Limb (tissue), 2 donors: ENCODE results near the gene ABHD6.
"Not testable (repeated sequence)": the region's sequence is repeated elsewhere in the genome, so short reads cannot be mapped to it uniquely, and the experiment has no call there.

ENCODE experiments used
- DNase-seq, 2 donors: peaks; one replicate each; pipeline ENCODE4 v3.0.0-alpha.2; 2016; ENCODE audit errors: extremely low spot score in 2 of 2

ABHD6 gene

DNA sequence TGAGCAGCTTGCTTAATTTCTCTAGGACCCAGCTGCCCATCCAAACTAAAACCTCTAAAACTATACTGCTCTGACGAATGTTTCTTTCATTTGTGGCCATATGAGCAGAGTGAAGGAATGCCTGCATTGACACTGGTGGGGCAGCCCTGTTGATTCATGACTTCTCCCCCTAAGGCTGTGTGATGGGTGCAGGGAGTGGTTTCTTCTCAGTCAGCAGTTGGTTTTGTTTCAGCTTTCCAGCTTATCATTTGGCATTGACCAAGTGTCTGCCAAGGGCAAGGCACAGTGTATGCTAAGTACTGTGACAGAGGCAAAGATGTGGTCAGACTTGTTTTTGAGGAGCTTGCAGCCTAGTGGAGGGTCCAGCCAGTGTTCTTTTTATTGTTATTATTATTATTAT is 4.7 kb downstream of the ABHD6 start:
- DNase-seq, result no peak

DNA sequence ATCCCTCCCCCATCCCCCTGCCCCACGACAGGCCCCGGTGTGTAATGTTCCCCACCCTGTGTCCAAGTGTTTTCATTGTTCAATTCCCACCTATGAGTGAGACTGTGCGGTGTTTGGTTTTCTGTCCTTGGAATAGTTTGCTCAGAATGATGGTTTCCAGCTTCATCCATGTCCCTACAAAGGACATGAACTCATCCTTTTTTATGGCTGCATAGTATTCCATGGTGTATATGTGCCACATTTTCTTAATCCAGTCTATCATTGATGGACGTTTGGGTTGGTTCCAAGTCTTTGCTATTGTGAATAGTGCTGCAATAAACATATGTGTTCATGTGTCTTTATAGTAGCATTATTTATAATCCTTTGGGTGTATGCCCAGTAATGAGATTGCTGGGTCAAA is 5.3 kb downstream of the ABHD6 start:
- not testable (repeated sequence) for DNase-seq

- no peak for DNase-seq
These were observed 6.5 kb downstream of the ABHD6 start for GRCh38 chr3:58243976-58244585.

DNA sequence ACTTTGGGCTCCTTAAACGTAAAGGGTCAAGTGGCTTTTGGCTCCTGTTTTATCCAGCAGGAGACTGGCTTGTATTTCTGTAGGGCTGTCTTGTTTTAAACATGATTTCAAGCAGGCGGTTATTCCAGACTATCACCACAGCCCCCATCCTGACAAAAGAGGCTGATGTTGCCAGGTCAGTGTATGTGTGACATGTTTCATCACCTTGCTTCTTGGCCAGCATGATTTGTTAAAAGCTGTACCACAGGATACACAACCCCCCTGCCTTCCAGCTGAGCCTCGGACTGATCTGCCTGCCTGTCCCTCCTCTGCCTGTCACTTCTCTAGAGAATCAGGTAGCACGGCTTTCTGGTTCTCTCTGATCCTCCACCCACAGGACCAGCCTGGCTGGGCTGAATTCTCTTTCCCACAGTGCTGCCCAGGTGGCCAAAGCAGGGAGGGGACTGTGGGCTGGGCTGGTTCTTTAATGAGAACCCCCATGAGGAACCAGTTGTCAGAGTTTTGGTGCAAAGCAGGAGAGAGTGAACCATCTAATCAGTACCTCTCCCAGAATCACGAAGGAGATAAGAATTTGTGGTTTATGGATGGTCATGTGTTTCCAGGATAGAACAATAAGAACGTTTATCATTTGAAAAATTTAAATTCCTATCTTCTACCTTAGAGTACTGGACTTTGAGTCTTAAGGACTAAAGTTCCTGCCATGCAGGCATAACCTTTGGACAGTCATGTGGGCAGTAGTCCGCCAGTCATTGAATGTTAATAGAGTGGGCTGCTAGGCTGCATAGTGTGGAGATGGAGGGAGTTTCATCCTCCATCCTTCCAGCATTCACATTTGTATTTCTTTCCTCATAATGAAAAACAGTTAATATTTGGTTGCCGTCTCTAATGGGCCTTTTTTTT is 8.8 kb downstream of the ABHD6 start:
- no peak for DNase-seq

- no peak for DNase-seq
These were observed 11.9 kb downstream of the ABHD6 start for GRCh38 chr3:58249358-58250092.

DNA sequence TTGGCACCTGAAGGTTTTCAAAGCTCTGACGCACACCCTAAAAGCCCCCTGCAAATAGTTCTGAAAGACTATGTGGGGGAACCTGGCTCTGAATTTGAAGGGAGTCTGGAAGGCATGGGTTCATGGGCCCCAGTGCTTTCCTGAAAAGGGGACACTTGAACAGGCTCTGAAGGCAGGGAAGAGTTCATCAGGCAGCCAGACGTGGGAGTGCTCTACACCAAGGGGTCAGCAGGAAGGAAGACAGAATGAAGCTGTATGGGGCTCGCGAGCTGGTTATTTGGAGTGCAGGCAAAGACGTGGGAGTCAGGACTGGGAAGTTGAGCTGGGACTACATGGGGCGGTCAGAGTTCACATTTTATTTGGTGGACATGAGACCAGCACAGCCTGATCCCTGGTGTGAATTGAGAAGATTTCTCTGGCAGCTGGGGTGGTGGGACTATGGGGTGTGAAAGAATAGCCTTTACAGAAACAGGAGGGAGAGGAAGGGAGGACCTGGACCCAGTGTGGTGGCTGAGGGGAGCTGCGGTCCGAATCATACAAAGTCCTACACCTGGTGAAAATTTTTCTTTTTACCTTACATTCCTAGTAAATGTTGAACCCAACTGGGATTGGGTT is 12.6 kb downstream of the ABHD6 start:
- no peak for DNase-seq

DNA sequence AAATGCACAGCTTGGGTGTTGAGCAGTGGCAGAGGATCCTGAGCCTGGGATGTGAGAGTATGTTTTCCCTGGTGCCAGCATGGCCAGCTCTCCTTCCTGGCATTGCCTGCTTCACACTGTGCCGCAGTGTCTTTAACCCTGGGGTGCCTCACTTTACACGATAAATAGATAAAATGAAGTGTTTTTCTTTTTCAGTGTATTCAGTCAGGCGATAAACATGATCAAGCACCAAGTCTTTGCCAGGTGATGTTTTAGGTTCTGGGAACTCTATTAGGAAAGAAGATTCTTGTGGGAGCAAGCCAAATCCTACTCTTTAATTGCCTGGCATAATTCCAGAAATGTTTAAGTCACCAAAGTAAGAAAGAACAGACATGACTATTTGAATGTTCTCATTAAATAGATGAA is 14.0 kb downstream of the ABHD6 start:
- DNase-seq, result no peak

DNA sequence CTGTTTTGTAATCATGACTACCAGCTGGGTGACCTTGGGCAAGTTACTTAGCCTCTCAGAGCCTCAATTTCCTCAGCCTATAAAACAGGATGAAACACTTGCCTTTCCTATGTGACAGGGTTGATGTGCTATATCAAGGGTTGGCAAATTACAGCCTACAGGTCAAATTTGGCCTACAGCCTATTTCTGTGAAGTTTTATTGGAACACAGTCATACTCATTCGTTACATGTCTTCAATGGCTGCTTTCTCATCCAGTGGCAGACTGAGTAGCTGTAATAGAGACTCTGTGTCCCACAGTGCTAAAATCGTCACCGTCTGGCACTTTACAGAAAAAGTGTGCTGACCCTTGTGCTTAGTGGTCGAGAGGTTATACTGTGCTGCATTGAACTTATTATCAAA is 16.6 kb downstream of the ABHD6 start:
- no peak for DNase-seq

GRCh38 chr3:58256061-58256460 is 18.5 kb downstream of the ABHD6 start:
- DNase-seq, result no peak

DNA sequence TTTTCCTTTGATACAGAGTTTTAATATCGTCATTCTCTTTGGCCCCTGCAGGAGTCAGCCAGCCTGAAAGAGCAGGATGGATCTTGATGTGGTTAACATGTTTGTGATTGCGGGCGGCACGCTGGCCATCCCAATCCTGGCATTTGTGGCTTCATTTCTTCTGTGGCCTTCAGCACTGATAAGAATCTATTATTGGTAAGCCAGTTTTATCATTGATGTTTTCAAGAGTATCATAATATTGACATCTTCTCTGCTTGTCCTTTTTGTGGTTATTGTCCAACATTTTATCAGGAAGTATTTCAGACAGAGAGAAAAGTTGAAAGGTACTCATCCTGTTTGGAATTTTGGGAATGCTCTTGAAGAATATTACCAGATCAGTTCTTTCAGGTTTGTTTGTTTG is 18.9 kb downstream of the ABHD6 start:
- no peak for DNase-seq

- no peak for DNase-seq
These were observed 20.9 kb downstream of the ABHD6 start for GRCh38 chr3:58258392-58259055.

- DNase-seq, result no peak
These were observed 22.7 kb downstream of the ABHD6 start for GRCh38 chr3:58260261-58260731.

GRCh38 chr3:58260733-58261132 is 23.1 kb downstream of the ABHD6 start:
- no peak for DNase-seq

GRCh38 chr3:58261954-58262666 is 24.5 kb downstream of the ABHD6 start:
- DNase-seq, result no peak

DNA sequence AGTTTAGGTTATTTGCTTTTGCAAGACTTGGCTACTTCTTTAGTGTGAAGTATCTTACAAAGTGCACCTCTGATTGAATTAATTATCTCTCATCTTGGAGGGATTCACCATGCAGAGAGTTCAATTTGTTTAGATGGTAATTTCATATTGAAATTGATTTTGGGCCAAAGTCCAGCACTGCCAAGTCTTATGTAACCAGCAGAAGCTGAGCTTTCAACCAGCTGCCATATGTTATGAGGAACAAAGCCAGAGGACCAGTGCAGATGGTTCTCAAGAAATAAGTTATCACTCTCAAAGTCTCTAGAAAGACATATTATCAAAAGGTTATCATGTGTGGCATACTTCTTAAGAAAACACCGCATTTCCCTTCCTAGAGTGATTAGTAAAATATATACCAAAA is 29.0 kb downstream of the ABHD6 start:
- DNase-seq, result no peak

- not testable (repeated sequence) for DNase-seq
These were observed 30.0 kb downstream of the ABHD6 start for GRCh38 chr3:58267543-58267942.

DNA sequence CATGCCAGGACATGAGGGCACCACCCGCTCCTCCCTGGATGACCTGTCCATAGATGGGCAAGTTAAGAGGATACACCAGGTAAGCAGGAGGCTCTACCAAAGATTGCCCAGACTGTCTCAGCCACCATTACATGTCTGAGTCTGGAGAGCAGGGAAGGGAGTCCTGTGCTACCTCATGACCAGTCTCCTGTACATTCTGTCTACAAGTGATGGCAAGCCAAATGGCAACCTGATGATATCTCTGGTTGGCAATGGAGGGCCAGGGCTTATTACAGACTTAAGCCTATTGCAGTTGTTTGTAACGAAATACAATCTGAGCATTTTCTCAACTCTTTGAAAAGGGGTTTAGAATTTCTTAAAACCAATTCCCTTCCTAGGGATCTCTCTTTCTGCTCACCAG is 31.8 kb downstream of the ABHD6 start:
- no peak for DNase-seq

DNA sequence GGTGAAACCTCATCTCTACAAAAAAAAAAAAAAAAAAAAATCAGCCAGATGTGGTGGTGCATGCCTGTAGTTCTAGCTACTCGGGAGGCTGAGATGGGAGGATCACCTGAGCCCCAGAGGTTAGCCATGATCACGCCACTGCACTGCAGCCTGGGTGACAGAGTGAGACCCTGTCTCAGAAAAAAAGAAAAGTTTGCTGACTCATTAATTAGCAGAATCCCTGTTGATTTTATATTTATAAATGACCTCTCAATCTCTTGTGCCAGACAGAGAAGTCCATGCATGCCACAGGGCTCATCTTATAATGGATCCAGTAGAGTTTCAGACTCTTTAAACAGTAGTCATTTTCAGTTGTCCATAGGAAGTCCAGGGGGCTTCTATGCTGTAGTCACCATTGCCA is 32.9 kb downstream of the ABHD6 start:
- no peak for DNase-seq

GRCh38 chr3:58271901-58272501 is 34.4 kb downstream of the ABHD6 start:
- no peak for DNase-seq

DNA sequence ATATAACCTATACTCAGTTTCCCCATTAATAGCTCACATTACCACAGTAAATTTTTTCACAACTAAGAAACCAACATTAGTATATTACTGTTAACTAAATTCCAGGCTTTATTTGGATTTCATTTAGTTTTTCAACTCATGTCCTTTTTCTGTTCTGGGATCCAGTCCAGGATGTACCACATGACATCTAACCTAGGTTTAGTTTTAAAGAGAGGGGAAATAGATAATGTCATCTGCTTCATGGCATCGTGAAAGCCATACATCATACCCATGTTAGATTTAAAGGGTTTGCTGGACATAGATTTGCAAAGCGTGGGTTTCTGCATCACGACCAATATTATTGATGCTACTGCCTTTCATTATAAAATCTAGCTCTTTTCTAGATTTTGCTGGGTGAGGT is 35.3 kb downstream of the ABHD6 start:
- no peak for DNase-seq
